Heart right ventricle (tissue), 16 donors: ENCODE data around the gene PTPRJ. TPM values are rescaled to one million over a fixed set of nuclear protein-coding genes. Genes with fewer than 3 reads are reported as not detected.

Experiments used
- ATAC-seq, 8 donors: fragments of 200-7000 bp; cut with Tn5 transposase; one replicate each; pipeline ENCODE4 v1.9.1; 2020; ENCODE audit warnings: mild to moderate bottlenecking in 8 of 8, moderate library complexity in 8 of 8, moderate number of reproducible peaks in 1 of 8
- DNase-seq, 2 donors: peaks; one replicate each; pipeline ENCODE4 v3.0.0-alpha.2; 2020
- H3K27ac ChIP-seq, 10 donors: fragments of 200-600 bp; sonication (generic) in 2 of 10; one replicate each; pipeline versions ENCODE4 v1.5.0 to v1.8.0; 2020 to 2022; ENCODE audit warnings: mild to moderate bottlenecking in 3 of 10
- H3K27me3 ChIP-seq, 7 donors: fragments of 200-600 bp; one replicate each; pipeline ENCODE4 v1.8.0; 2021 to 2022; ENCODE audit warnings: mild to moderate bottlenecking in 2 of 7
- H3K36me3 ChIP-seq, 9 donors: fragments of 200-600 bp; sonication (generic) in 1 of 9; one replicate each; pipeline versions ENCODE4 v1.5.0 to v1.8.0; 2020 to 2022; ENCODE audit warnings: mild to moderate bottlenecking in 2 of 9
- H3K4me1 ChIP-seq, 9 donors: fragments of 200-600 bp; sonication (generic) in 1 of 9; one replicate each; pipeline versions ENCODE4 v1.5.0 to v1.8.0; 2020 to 2022; ENCODE audit warnings: mild to moderate bottlenecking in 4 of 9
- H3K4me3 ChIP-seq, 10 donors: fragments of 200-600 bp; sonication (generic) in 2 of 10; one replicate each; pipeline versions ENCODE4 v1.5.0 to v1.8.0; 2020 to 2022; ENCODE audit warnings: mild to moderate bottlenecking in 7 of 10, moderate library complexity in 2 of 10
- H3K9me3 ChIP-seq, 11 donors: fragments of 200-600 bp in 10 of 11; sonication (generic) in 2 of 11; one replicate each; pipeline versions ENCODE4 v1.5.0 to v1.8.0; 2013 to 2022; ENCODE audit warnings: mild to moderate bottlenecking in 2 of 11, control low read depth in 1 of 11, moderate library complexity in 1 of 11
- CTCF ChIP-seq, 9 donors: fragments of 200-600 bp; sonication (generic) in 2 of 9; IDR thresholded peaks; one replicate each; pipeline versions ENCODE4 v1.5.0 to v1.8.0; 2021 to 2022; ENCODE audit warnings: antibody characterized with exemption in 9 of 9, mild to moderate bottlenecking in 5 of 9, moderate library complexity in 1 of 9
- WGBS, 2 donors: extraction: QIAGEN DNeasy Blood & Tissue Kit; methylation state at CpG; one replicate each; pipeline ENCODE4 v1.1.7; 2013; ENCODE audit warnings: inconsistent platforms in 1 of 2; 5-methylcytosine and 5-hydroxymethylcytosine counted together
- intact Hi-C, 10 donors: fragments of 100-400 bp; cut with DNase I; formaldehyde crosslinking; loops; one replicate each; pipeline versions ENCODE4 v1.11.1 to v1.14.2; 2022
- polyA plus RNA-seq, 2 donors: library from polyadenylated mRNA; stranded (reverse); fragments of 200-250 nt; gene quantifications; one replicate each; pipeline ENCODE4 v1.2.3, GENCODE V29; 2013
- total RNA-seq, 10 donors: library from RNA; stranded (reverse); fragmentation: NEBNext Ultra II Directional in 3 of 10; extraction: Animal tissue kit (Norgen Biotek cat#: 25700) in 3 of 10; gene quantifications; one replicate each; pipeline versions ENCODE4 v1.2.1 to v1.2.4, GENCODE V29; 2021 to 2023
- donor health status: Arrhythmogenic right ventricular cardiomyopathy.
- donor health status: ischemic (EF 13 %, LVEDD 7.1; RV severe dilation, severe dysfunction).
- donor health status: healthy with polysubstance abuse.
- donor health status: DM: no; HTN: yes; CAD: no.
- donor health status: DM: no; HTN: no; CAD: no.
- donor health status: ischemic (EF 25% LVEDD 6.9; RV normal size, moderate dysfunction).
- donor health status: ischemic (EF 25% LVEDD 5.7; RV mildly dilated, moderate dysfunction).
- donor health status: healthy.
- donor health status: DM: yes; HTN: yes; CAD: no.
- donor health status: Ischemic cardiomyopathy.
- donor health status: ischemic (EF 35%, LVEDD 5.7; RV mildly dilated, moderate dysfunction).
- donor health status: nonischemic (EF 11% LVEDD 7.7; RV severe dilation, severe dysfunction).
- donor health status: DM: yes; HTN: yes; CAD: no.
- donor health status: PGD.
- donor health status: ischemic (EF 29% LVEDD 5.4; RV normal size, mild dysfunction).
- donor health status: nonischemic (EF 23%, LVEDD 6.1; RV moderate dilation, normal function).

Gene PTPRJ
- total and polyA plus RNA-seq, 12 donors = 0.78 to 22.9 (median 6.7) TPM

GRCh38 chr11:48028914-48029680, 48.7 kb downstream of the PTPRJ start:
- intact Hi-C loops = loop anchor here in 2 of 10 donors (10.0 kb wide), 2 partner anchors 56 to 94 kb away; no protein-coding TSS in a partner anchor
- peak overlapping the region in 4 of 10 donors; percentile 14 to 87 (median 26) for H3K27ac ChIP-seq

GRCh38 chr11:48029681-48030290, 49.4 kb downstream of the PTPRJ start:
- no peak for TF ChIP-seq CTCF (IDR thresholded peaks at IDR 0.05)
- intact Hi-C loops = loop anchor here in 2 of 10 donors (10.0 kb wide), 2 partner anchors 55 to 95 kb away; no protein-coding TSS in a partner anchor
- no peak overlapping the region for H3K4me3 ChIP-seq
- DNase-seq = no peak
- H3K27me3 ChIP-seq = no peaks in the 10 kb centered on the region
- H3K27ac ChIP-seq = peak overlapping the region in 2 of 10 donors; percentile 36 to 87
- H3K9me3 ChIP-seq = no peaks in the 10 kb centered on the region
- H3K36me3 ChIP-seq = no peaks in the 10 kb centered on the region
- 77 to 85% methylated on average over 6 of the region's 6 CpGs for WGBS, 2 donors
- peaks cover 0 to 84% (median 14%) of the 10 kb centered on the region in 9 donors for H3K4me1 ChIP-seq
- ATAC-seq = no peak

More at GRCh38 chr11:48028914-48029680, 48.7 kb downstream of the PTPRJ start:
- H3K9me3 ChIP-seq = no peaks in the 10 kb centered on the region
- no peaks in the 10 kb centered on the region for H3K36me3 ChIP-seq
- no peak for TF ChIP-seq CTCF (IDR thresholded peaks at IDR 0.05)
- peaks cover 0 to 81% (median 7%) of the 10 kb centered on the region in 9 donors for H3K4me1 ChIP-seq
- H3K27me3 ChIP-seq = no peaks in the 10 kb centered on the region
- ATAC-seq = peak in 1 of 8 donors; percentile 29
- 75 to 85% methylated on average over 6 of the region's 6 CpGs for WGBS, 2 donors
- DNase-seq = no peak
- H3K4me3 ChIP-seq = no peak overlapping the region

- peak overlapping the region in 1 of 10 donors; percentile 87 for H3K27ac ChIP-seq
- no peak for DNase-seq
- no peak for ATAC-seq
- WGBS, 2 donors = 86 to 90% methylated on average over 6 of the region's 6 CpGs
- TF ChIP-seq CTCF (IDR thresholded peaks at IDR 0.05) = no peak
- no peaks in the 10 kb centered on the region for H3K9me3 ChIP-seq
- H3K27me3 ChIP-seq = no peaks in the 10 kb centered on the region
- no peak overlapping the region for H3K4me3 ChIP-seq
- intact Hi-C loops = no loop called here
- H3K36me3 ChIP-seq = no peaks in the 10 kb centered on the region
- peaks cover 0 to 85% (median 27%) of the 10 kb centered on the region in 9 donors for H3K4me1 ChIP-seq
Measured at GRCh38 chr11:48031602-48032001, 51.2 kb downstream of the PTPRJ start.

- intact Hi-C loops = no loop called here
- H3K4me1 ChIP-seq = peaks cover 0 to 91% (median 28%) of the 10 kb centered on the region in 9 donors
Measured at GRCh38 chr11:48032721-48033120, 52.4 kb downstream of the PTPRJ start.

More at GRCh38 chr11:48032721-48033120, 52.4 kb downstream of the PTPRJ start:
- H3K27me3 ChIP-seq = no peaks in the 10 kb centered on the region
- H3K9me3 ChIP-seq = no peaks in the 10 kb centered on the region
- no peaks in the 10 kb centered on the region for H3K36me3 ChIP-seq
- 84 to 90% methylated on average over 6 of the region's 6 CpGs for WGBS, 2 donors
- no peak overlapping the region for H3K4me3 ChIP-seq
- no peak for DNase-seq
- no peak for ATAC-seq
- peak overlapping the region in 3 of 10 donors; percentile 4 to 87 (median 24) for H3K27ac ChIP-seq
- TF ChIP-seq CTCF (IDR thresholded peaks at IDR 0.05) = no peak
